ENCODE data around the gene GARIN1A.

GRCh38 chr7:128710481-128710880 is 38.4 kb downstream of the GARIN1A start:
- TF ChIP-seq POLR2A (IDR thresholded peaks at IDR 0.05; ENCODE audit: low read depth, low read length) (no peak), POLR2AphosphoS5 (IDR thresholded peaks at IDR 0.05; ENCODE audit: low read depth, low read length) (no peak)
